COLO829 (cell line): ENCODE results near the gene HOXD3.

ENCODE experiments used
- DNase-seq: peaks from one replicate; pipeline ENCODE4 v3.0.0; 2012; ENCODE audit warnings: low spot score

HOXD3 gene

GRCh38 chr2:176121190-176122051 lies 35.7 kb upstream of the HOXD3 start:
- no peak for DNase-seq

GRCh38 chr2:176122052-176122682 lies 34.9 kb upstream of the HOXD3 start:
- no peak for DNase-seq

- peak; percentile 63 for DNase-seq
Observed at GRCh38 chr2:176122683-176123410, 34.3 kb upstream of the HOXD3 start, which contains the start of gene HOXD9. Gene HOXD9 (plus strand): TSS chr2:176122719. CDS start chr2:176122769, 50 bp downstream.

GRCh38 chr2:176123411-176124109 lies 33.5 kb upstream of the HOXD3 start:
- no peak for DNase-seq

- DNase-seq = no peak
Observed at GRCh38 chr2:176124110-176124946, 32.8 kb upstream of the HOXD3 start.

- no peak for DNase-seq
Observed at GRCh38 chr2:176124947-176125771, 31.9 kb upstream of the HOXD3 start.

GRCh38 chr2:176125772-176126054 lies 31.4 kb upstream of the HOXD3 start:
- no peak for DNase-seq

- DNase-seq = peak; percentile 56
Observed at GRCh38 chr2:176126929-176127773, 30.0 kb upstream of the HOXD3 start.

- DNase-seq = no peak
Observed at GRCh38 chr2:176127774-176128072, 29.4 kb upstream of the HOXD3 start.

- DNase-seq = no peak
Observed at GRCh38 chr2:176128172-176128981, 28.7 kb upstream of the HOXD3 start.

- DNase-seq = no peak
Observed at GRCh38 chr2:176128982-176129796, 27.9 kb upstream of the HOXD3 start, which contains the start of gene HOXD8. Gene HOXD8 (plus strand): TSS chr2:176129705. CDS start chr2:176130367, 662 bp downstream.

- no peak for DNase-seq
Observed at GRCh38 chr2:176129813-176130146, 27.3 kb upstream of the HOXD3 start.

GRCh38 chr2:176130147-176130956 lies 26.8 kb upstream of the HOXD3 start:
- DNase-seq = peak; percentile 42

GRCh38 chr2:176130957-176131847 lies 25.9 kb upstream of the HOXD3 start:
- DNase-seq = no peak

GRCh38 chr2:176131848-176132158 lies 25.3 kb upstream of the HOXD3 start:
- DNase-seq = no peak
